ENCODE data around the gene POLH. TPM values are rescaled to one million over a fixed set of nuclear protein-coding genes. Genes with fewer than 3 reads are reported as not detected.

POLH gene
- total RNA-seq, 3 donors from 2014 or later: 12.0 to 17.1 (median 14.2) TPM

GRCh38 chr6:43634702-43635303 lies 58.8 kb downstream of the POLH start:
- TF ChIP-seq CTCF (IDR thresholded peaks at IDR 0.05): no peak
- Histone ChIP-seq H3K4me3 (no peak overlapping the region), H3K36me3 (ENCODE audit: low read depth) (no peaks in the 10 kb centered on the region), H3K9me3 (no peaks in the 10 kb centered on the region), H3K4me1 (ENCODE audit: low read depth) (peaks cover 28% of the 10 kb centered on the region)
- DNase-seq (no peak), ATAC-seq (no peak)
- intact Hi-C loops (cut with DNase I, micrococcal nuclease): no loop called here

DNA sequence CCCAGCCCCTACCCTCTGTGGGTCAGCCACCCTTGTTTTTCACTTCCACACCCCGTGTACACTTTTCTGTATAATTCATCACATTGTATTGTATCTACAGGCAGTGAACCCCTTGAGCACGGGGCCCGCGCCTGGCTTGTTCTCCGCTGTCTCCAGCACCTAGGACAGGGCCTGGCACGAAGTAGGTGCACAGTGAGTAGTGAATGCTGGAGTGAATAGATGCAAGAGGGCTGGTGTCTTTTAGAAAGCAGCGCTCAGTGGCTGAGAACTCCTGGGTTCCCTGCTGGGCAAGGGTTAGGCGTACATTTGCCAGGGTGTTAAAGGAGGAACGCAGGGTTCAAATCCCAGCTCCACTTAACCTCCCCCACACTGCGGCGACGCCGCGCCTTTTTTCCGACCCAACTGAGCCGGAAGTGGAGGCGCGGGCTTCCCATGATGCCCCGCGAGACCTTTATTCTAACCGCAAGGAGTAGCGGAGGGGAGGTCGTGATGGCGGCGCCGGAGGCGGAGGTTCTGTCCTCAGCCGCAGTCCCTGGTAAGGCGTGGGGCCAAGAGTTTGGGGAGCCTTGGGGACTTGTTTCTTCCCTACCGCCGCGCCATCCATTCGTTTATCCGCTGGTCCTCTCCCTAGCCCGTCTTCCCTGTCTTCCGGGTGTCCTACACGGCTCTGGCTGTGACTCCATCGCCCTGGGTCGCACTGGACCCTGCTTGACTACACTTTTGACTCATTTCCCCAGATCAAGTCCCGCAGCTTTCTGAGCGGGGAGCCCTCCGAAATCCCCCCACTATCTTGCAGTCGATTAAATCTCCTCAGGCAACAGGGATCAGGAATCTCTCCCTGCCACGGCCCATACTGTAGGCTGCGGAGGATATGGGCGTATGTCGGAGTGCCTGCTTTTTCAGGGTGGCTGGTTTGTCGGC lies 59.7 kb downstream of the POLH start, which contains the start of gene MAD2L1BP:
TSS of gene MAD2L1BP (plus strand) at position 454 of the 921 bp plus-strand sequence. CDS start at position 490, 36 bp downstream.
- Histone ChIP-seq H3K4me1 (ENCODE audit: low read depth) (peaks cover 21% of the 10 kb centered on the region), H3K4me3 (peak within 1 kb of the TSS; percentile 68), H3K36me3 (ENCODE audit: low read depth) (peaks cover 5% of the 10 kb centered on the region), H3K9me3 (no peaks in the 10 kb centered on the region)
- ATAC-seq (peak; percentile 94), DNase-seq (peak; percentile 92 to 96 (median 93))
- no peak for TF ChIP-seq CTCF (IDR thresholded peaks at IDR 0.05)
- intact Hi-C loops (cut with DNase I, micrococcal nuclease): no loop called here

DNA sequence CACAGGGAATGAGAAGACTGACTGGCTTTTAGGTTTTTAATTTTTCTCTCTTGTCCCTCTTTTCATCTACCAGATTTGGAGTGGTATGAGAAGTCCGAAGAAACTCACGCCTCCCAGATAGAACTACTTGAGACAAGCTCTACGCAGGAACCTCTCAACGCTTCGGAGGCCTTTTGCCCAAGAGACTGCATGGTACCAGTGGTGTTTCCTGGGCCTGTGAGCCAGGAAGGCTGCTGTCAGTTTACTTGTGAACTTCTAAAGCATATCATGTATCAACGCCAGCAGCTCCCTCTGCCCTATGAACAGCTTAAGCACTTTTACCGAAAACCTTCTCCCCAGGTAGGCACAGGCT lies 60.3 kb downstream of the POLH start:
- no peak for TF ChIP-seq CTCF (IDR thresholded peaks at IDR 0.05)
- peak; percentile 26 for ATAC-seq
- Histone ChIP-seq H3K9me3 (no peaks in the 10 kb centered on the region), H3K36me3 (ENCODE audit: low read depth) (peaks cover 7% of the 10 kb centered on the region), H3K4me3 (peak overlapping the region; percentile 68), H3K4me1 (ENCODE audit: low read depth) (peaks cover 21% of the 10 kb centered on the region)
- intact Hi-C loops (cut with DNase I, micrococcal nuclease): no loop called here
- DNase-seq: no peak

DNA sequence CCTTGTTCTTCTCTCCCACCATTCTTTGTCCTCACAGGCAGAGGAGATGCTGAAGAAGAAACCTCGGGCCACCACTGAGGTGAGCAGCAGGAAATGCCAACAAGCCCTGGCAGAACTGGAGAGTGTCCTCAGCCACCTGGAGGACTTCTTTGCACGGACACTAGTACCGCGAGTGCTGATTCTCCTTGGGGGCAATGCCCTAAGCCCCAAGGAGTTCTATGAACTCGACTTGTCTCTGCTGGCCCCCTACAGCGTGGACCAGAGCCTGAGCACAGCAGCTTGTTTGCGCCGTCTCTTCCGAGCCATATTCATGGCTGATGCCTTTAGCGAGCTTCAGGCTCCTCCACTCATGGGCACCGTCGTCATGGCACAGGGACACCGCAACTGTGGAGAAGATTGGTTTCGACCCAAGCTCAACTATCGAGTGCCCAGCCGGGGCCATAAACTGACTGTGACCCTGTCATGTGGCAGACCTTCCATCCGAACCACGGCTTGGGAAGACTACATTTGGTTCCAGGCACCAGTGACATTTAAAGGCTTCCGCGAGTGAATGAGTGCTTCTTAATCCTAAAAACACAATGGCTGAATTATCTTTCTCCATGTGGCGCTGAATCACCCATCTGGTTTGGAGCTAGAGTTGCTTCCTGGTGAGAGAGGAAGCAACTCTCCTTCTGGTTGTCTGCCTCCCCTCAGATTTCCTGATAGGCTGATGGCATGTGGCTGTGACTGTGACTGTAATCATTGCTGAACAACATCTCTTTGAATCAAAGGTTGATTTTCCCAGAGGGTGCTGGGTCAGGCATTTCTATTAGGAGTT lies 64.2 kb downstream of the POLH start:
- DNase-seq: no peak
- no peak for ATAC-seq
- Histone ChIP-seq H3K4me3 (no peak overlapping the region), H3K9me3 (no peaks in the 10 kb centered on the region), H3K4me1 (ENCODE audit: low read depth) (peaks cover 21% of the 10 kb centered on the region), H3K36me3 (ENCODE audit: low read depth) (peaks cover 7% of the 10 kb centered on the region)
- TF ChIP-seq CTCF (IDR thresholded peaks at IDR 0.05): no peak
- intact Hi-C loops (cut with DNase I, micrococcal nuclease): no loop called here

DNA sequence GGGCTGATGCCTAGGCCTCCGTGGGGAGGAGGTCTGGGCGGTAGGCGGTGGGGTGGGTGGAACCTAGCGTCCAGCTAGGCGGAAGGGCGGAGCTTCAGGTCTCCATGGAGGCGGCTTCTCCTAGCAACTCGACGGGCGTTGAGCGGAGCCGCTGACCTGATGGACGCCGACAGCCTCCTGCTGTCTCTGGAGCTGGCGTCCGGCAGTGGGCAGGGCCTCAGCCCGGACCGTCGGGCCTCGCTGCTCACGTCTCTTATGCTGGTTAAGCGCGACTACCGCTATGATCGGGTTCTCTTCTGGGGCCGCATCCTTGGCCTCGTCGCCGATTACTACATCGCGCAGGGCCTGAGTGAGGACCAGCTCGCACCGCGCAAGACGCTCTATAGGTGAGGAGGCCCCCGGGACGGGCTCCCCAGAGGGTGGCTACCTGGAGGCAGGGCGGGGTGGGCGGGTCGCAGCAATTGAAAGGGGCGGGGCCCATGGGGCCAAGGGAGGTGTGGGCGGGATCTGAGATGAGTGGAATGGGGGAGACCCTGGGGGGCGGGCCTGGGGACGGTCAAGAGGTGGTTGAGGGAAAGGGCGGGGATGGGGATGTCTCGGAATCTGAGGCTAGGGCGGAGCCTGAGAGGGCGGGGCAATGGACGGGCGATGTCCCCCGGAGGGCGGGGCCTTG lies 69.1 kb downstream of the POLH start, which contains the start of gene RSPH9:
TSS of gene RSPH9 (plus strand) at position 97 of the 673 bp plus-strand sequence. CDS start at position 160, 63 bp downstream.
- H3K36me3 ChIP-seq (ENCODE audit: low read depth): peaks cover 7% of the 10 kb centered on the region
- H3K9me3 ChIP-seq: no peaks in the 10 kb centered on the region
- ATAC-seq (peak; percentile 83), DNase-seq (peak; percentile 81 to 85 (median 81))
- intact Hi-C loops (cut with DNase I, micrococcal nuclease): no loop called here
- TF ChIP-seq CTCF (IDR thresholded peaks at IDR 0.05): no peak
- no peak within 1 kb of the TSS for H3K4me3 ChIP-seq
- peaks cover 9% of the 10 kb centered on the region for H3K4me1 ChIP-seq (ENCODE audit: low read depth)
